ENCODE data around the gene BPIFB1. TPM values are rescaled to one million over a fixed set of nuclear protein-coding genes. Genes with fewer than 3 reads are reported as not detected.

The BPIFB1 gene
- total RNA-seq, 1 experiment from 2014 or later = not detected

- Mint-ChIP-seq H3K27ac (no peak overlapping the region), H3K27me3 (ENCODE audit: low read depth) (peaks cover 7% of the 10 kb centered on the region; the same call in 1 of the 2 replicates), H3K9me3 (0 out of 2 replicates have a peak, but pooled peaks cover 4% of the 10 kb centered on the region), H3K4me3 (no peak overlapping the region), H3K36me3 (no peaks in the 10 kb centered on the region), H3K4me1 (no peaks in the 10 kb centered on the region)
- ChIA-PET POLR2A (no interaction called here), CTCF (no interaction called here)
- ATAC-seq (no peak), DNase-seq (ENCODE audit: low spot score) (no peak)
- TF ChIP-seq OVOL2 (CRISPR knock-in tag; IDR thresholded peaks at IDR 0.05; ENCODE audit: borderline replicate concordance) (no peak), ZNF396 (CRISPR knock-in tag; IDR thresholded peaks at IDR 0.05; ENCODE audit: borderline replicate concordance) (no peak)
These were observed 25.8 kb upstream of the BPIFB1 start for GRCh38 chr20:33257237-33257636.

- Mint-ChIP-seq H3K4me1 (no peaks in the 10 kb centered on the region), H3K27ac (no peak overlapping the region), H3K9me3 (0 out of 2 replicates have a peak, but pooled peaks cover under 1% of the 10 kb centered on the region), H3K36me3 (no peaks in the 10 kb centered on the region), H3K27me3 (ENCODE audit: low read depth) (peaks cover 11% of the 10 kb centered on the region), H3K4me3 (no peak overlapping the region)
- no peak for ATAC-seq
- CTCF ChIA-PET = interaction anchor here (0.9 to 2.0 kb wide), 3 partner anchors 32 to 40 kb away, joined by 3 to 8 read pairs (median 3); no protein-coding TSS in a partner anchor
- no peak for TF ChIP-seq FOXJ3 (CRISPR knock-in tag; IDR thresholded peaks at IDR 0.05; ENCODE audit: borderline replicate concordance)
- no peak for TF ChIP-seq ERG (CRISPR knock-in tag; IDR thresholded peaks at IDR 0.05)
- no peak for TF ChIP-seq RELA (CRISPR knock-in tag; IDR thresholded peaks at IDR 0.05; ENCODE audit: borderline replicate concordance)
- DNase-seq (ENCODE audit: low spot score) = no peak
- POLR2A ChIA-PET = no interaction called here
These were observed 23.6 kb upstream of the BPIFB1 start for GRCh38 chr20:33259371-33259770.

GRCh38 chr20:33261465-33261864 lies 21.5 kb upstream of the BPIFB1 start:
- no peak for ATAC-seq
- TF ChIP-seq ZNF425 (CRISPR knock-in tag; conservative IDR thresholded peaks at IDR 0.05) (no peak), JUN (CRISPR knock-in tag; IDR thresholded peaks at IDR 0.05) (no peak), SP1 (CRISPR knock-in tag; conservative IDR thresholded peaks at IDR 0.05) (no peak), RELA (CRISPR knock-in tag; IDR thresholded peaks at IDR 0.05; ENCODE audit: borderline replicate concordance) (no peak), RORB (CRISPR knock-in tag; IDR thresholded peaks at IDR 0.05) (no peak), ATF2 (CRISPR knock-in tag; IDR thresholded peaks at IDR 0.05; ENCODE audit: borderline replicate concordance, low read depth) (no peak), HMGA2 (CRISPR knock-in tag; IDR thresholded peaks at IDR 0.05) (no peak), NFE2L1 (CRISPR knock-in tag; IDR thresholded peaks at IDR 0.05) (no peak), MAX (CRISPR knock-in tag; IDR thresholded peaks at IDR 0.05) (no peak), KAT7 (CRISPR knock-in tag; IDR thresholded peaks at IDR 0.05; ENCODE audit: borderline replicate concordance) (no peak), ZNF232 (CRISPR knock-in tag; IDR thresholded peaks at IDR 0.05) (no peak), ARID4B (CRISPR knock-in tag; IDR thresholded peaks at IDR 0.05; ENCODE audit: borderline replicate concordance) (no peak), ZNF532 (CRISPR knock-in tag; IDR thresholded peaks at IDR 0.05; ENCODE audit: borderline replicate concordance) (no peak)

More at GRCh38 chr20:33261465-33261864, 21.5 kb upstream of the BPIFB1 start:
- no peak overlapping the region for H3K4me3 Mint-ChIP-seq
- no peaks in the 10 kb centered on the region for H3K4me1 Mint-ChIP-seq
- peaks cover 12% of the 10 kb centered on the region for H3K27me3 Mint-ChIP-seq (ENCODE audit: low read depth)
- no peak overlapping the region for H3K27ac Mint-ChIP-seq
- CTCF ChIA-PET = interaction anchor here (0.6 to 2.4 kb wide), 8 partner anchors 22 to 359 kb away, joined by 3 to 33 read pairs (median 6); no protein-coding TSS in a partner anchor
- no peaks in the 10 kb centered on the region for H3K9me3 Mint-ChIP-seq
- no peaks in the 10 kb centered on the region for H3K36me3 Mint-ChIP-seq
- DNase-seq (ENCODE audit: low spot score) = no peak
- POLR2A ChIA-PET = no interaction called here
